ENCODE data around the gene NDOR1.

GRCh38 chr9:137256856-137257255 is 51.4 kb downstream of the NDOR1 start:
- TF ChIP-seq CTCF (IDR thresholded peaks at IDR 0.05) (no peak), POLR2A (IDR thresholded peaks at IDR 0.05) (no peak)

Measured in thyroid gland (tissue), 4 donors.